Activated B cell treated with CpG ODN at 0.5 μM for 24 hours (primary cell): ENCODE data around the gene PNPLA7. TPM values are rescaled to one million over a fixed set of nuclear protein-coding genes. Genes with fewer than 3 reads are reported as not detected.

Source experiments
- ATAC-seq: fragments of 200-7000 bp; cut with Tn5 transposase; one replicate; pipeline ENCODE4 v1.10.0; 2021; ENCODE audit warnings: low read depth, mild to moderate bottlenecking, moderate library complexity
- CTCF ChIA-PET: fragments of 350-600 bp; sonication (Branson Sonifier 250); formaldehyde crosslinking; loops from one replicate; lab custom pipeline; 2021; ENCODE audit warnings: antibody characterized with exemption; lab: Charles Lee
- POLR2A ChIA-PET: fragments of 350-600 bp; sonication (Branson Sonifier 250); formaldehyde crosslinking; loops from one replicate; lab custom pipeline; 2021; ENCODE audit warnings: antibody characterized with exemption; lab: Charles Lee
- DNase-seq: peaks from one replicate; pipeline ENCODE4 v3.0.0; 2022
- H3K27ac Mint-ChIP-seq: one replicate; pipeline ENCODE4 v1.8.0; 2020; ENCODE audit warnings: mixed read lengths
- H3K27me3 Mint-ChIP-seq: one replicate; pipeline ENCODE4 v1.8.0; 2021; ENCODE audit warnings: mixed read lengths
- H3K36me3 Mint-ChIP-seq: one replicate; pipeline ENCODE4 v1.8.0; 2021; ENCODE audit warnings: low read depth, mixed read lengths
- H3K4me1 Mint-ChIP-seq: one replicate; pipeline ENCODE4 v1.8.0; 2021; ENCODE audit warnings: mixed read lengths
- H3K4me3 Mint-ChIP-seq: one replicate; pipeline ENCODE4 v1.8.0; 2020; ENCODE audit warnings: mild to moderate bottlenecking, mixed read lengths
- H3K9me3 Mint-ChIP-seq: one replicate; pipeline ENCODE4 v1.8.0; 2020; ENCODE audit warnings: mixed read lengths
- CTCF ChIP-seq: fragments of 200-600 bp; IDR thresholded peaks from one replicate; pipeline ENCODE4 v1.8.0; 2022; ENCODE audit warnings: antibody characterized with exemption, mild to moderate bottlenecking
- intact Hi-C: fragments of 100-400 bp; cut with micrococcal nuclease; formaldehyde crosslinking; loops from one replicate; pipeline ENCODE4 v1.15.1; 2024
- total RNA-seq: library from RNA; stranded (reverse); gene quantifications from 2 replicates; pipeline ENCODE4 v1.2.3, GENCODE V29; 2022

The PNPLA7 gene
- total RNA-seq, 1 donor from 2014 or later: 5.5 TPM

- ChIA-PET POLR2A (no interaction called here), CTCF (no interaction called here)
- Mint-ChIP-seq H3K4me3 (no peak overlapping the region), H3K27me3 (no peaks in the 10 kb centered on the region), H3K9me3 (no peaks in the 10 kb centered on the region), H3K4me1 (peaks cover 3% of the 10 kb centered on the region), H3K36me3 (peaks cover 8% of the 10 kb centered on the region), H3K27ac (no peak overlapping the region)
- no peak for TF ChIP-seq CTCF
- ATAC-seq (no peak), DNase-seq (no peak)
- intact Hi-C loops: no loop called here
These were observed 48.7 kb downstream of the PNPLA7 start for GRCh38 chr9:137501457-137501856.

GRCh38 chr9:137500666-137501397 lies 49.4 kb downstream of the PNPLA7 start:
- peaks cover 8% of the 10 kb centered on the region for H3K36me3 Mint-ChIP-seq
- ChIA-PET POLR2A (interaction anchor here (0.7 kb wide), 1 partner anchor 14 kb away, joined by 3 read pairs; no protein-coding TSS in a partner anchor), CTCF (no interaction called here)
- no peaks in the 10 kb centered on the region for H3K9me3 Mint-ChIP-seq
- H3K4me3 Mint-ChIP-seq: no peak overlapping the region
- peaks cover 3% of the 10 kb centered on the region for H3K4me1 Mint-ChIP-seq
- intact Hi-C loops: no loop called here
- H3K27ac Mint-ChIP-seq: no peak overlapping the region
- no peak for ATAC-seq
- DNase-seq: no peak
- TF ChIP-seq CTCF: no peak
- H3K27me3 Mint-ChIP-seq: no peaks in the 10 kb centered on the region

DNA sequence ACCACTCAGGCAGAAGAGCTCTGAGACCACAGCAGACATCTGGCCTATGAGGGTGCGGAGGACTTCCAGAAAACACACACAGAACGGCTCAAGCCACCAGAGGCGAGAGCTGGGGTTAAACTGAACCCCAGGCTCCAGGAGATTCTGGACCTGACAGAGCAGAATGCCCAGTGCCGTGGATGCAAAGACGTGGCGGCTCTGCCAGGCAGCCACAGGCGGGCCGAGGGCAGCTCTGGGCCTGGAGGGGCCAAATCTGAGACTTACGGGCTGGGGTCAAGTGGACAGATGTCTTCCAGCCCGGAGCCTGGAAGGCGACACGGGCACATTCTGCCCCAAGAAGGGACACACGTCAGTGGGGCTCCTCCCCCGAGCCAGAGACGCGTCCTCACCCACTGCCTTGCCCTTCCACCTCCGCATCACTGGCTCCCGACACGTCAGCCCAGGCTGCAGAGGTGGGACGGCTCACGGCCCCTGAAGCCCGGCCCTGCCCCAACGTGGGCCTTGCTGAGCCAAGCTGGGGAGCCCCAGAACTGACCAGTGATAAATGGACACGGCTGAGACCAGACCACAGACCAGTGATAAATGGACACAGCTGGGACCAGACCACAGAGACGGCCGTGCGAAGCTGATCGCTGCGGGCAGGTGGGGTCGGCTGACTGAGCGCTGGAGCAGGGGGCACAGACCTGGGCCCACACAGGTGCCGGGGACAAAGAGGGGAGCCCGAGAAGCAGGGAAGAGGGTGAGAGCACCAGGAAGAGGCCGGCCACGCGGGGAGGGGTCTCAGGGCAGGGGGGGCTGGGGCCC lies 50.1 kb downstream of the PNPLA7 start:
- intact Hi-C loops: no loop called here
- H3K4me3 Mint-ChIP-seq: no peak overlapping the region
- ATAC-seq (no peak), DNase-seq (no peak)
- H3K4me1 Mint-ChIP-seq: peaks cover 3% of the 10 kb centered on the region
- POLR2A ChIA-PET: interaction anchor here (0.7 kb wide), 1 partner anchor 13 kb away, joined by 3 read pairs; no protein-coding TSS in a partner anchor
- no peak overlapping the region for H3K27ac Mint-ChIP-seq
- peaks cover 8% of the 10 kb centered on the region for H3K36me3 Mint-ChIP-seq
- CTCF ChIA-PET: no interaction called here
- H3K27me3 Mint-ChIP-seq: no peaks in the 10 kb centered on the region
- TF ChIP-seq CTCF: no peak
- no peaks in the 10 kb centered on the region for H3K9me3 Mint-ChIP-seq

- DNase-seq: no peak
- ChIA-PET CTCF (no interaction called here), POLR2A (no interaction called here)
- Mint-ChIP-seq H3K4me1 (peaks cover 3% of the 10 kb centered on the region), H3K9me3 (no peaks in the 10 kb centered on the region), H3K4me3 (no peak overlapping the region), H3K27me3 (no peaks in the 10 kb centered on the region), H3K27ac (no peak overlapping the region), H3K36me3 (peaks cover 8% of the 10 kb centered on the region)
- ATAC-seq: no peak
- intact Hi-C loops: no loop called here
- TF ChIP-seq CTCF: no peak
These were observed 50.8 kb downstream of the PNPLA7 start for GRCh38 chr9:137499416-137499815.

DNA sequence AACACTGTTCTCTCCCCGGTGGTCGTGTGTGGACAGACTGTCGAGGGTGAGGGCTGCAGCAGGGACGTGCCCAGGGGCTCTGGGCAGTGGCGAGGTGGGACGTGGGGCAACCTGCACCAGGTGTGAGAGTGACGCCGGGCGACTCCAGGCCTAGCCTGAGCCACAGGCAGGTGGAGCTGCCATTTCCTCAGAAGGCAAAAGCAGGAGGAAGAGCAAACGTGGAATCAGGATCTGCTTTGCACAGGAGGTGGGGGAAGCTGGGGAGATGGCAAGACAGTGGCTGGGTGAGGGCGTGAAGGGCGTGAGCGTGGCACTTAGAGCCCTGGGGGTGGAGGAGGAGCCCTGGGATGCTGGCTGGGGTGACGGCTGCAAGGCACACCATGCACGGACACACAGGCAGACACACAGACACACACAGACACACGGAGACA lies 51.5 kb downstream of the PNPLA7 start:
- ChIA-PET POLR2A (no interaction called here), CTCF (no interaction called here)
- Mint-ChIP-seq H3K4me3 (no peak overlapping the region), H3K27ac (no peak overlapping the region), H3K4me1 (peaks cover 3% of the 10 kb centered on the region), H3K36me3 (peaks cover 8% of the 10 kb centered on the region), H3K9me3 (no peaks in the 10 kb centered on the region), H3K27me3 (no peaks in the 10 kb centered on the region)
- DNase-seq: no peak
- no peak for TF ChIP-seq CTCF
- intact Hi-C loops: no loop called here
- no peak for ATAC-seq
